ENCODE measurements around the gene CWC22.

- TF ChIP-seq, protein P1, sequence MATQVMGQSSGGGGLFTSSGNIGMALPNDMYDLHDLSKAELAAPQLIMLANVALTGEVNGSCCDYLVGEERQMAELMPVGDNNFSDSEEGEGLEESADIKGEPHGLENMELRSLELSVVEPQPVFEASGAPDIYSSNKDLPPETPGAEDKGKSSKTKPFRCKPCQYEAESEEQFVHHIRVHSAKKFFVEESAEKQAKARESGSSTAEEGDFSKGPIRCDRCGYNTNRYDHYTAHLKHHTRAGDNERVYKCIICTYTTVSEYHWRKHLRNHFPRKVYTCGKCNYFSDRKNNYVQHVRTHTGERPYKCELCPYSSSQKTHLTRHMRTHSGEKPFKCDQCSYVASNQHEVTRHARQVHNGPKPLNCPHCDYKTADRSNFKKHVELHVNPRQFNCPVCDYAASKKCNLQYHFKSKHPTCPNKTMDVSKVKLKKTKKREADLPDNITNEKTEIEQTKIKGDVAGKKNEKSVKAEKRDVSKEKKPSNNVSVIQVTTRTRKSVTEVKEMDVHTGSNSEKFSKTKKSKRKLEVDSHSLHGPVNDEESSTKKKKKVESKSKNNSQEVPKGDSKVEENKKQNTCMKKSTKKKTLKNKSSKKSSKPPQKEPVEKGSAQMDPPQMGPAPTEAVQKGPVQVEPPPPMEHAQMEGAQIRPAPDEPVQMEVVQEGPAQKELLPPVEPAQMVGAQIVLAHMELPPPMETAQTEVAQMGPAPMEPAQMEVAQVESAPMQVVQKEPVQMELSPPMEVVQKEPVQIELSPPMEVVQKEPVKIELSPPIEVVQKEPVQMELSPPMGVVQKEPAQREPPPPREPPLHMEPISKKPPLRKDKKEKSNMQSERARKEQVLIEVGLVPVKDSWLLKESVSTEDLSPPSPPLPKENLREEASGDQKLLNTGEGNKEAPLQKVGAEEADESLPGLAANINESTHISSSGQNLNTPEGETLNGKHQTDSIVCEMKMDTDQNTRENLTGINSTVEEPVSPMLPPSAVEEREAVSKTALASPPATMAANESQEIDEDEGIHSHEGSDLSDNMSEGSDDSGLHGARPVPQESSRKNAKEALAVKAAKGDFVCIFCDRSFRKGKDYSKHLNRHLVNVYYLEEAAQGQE (IDR thresholded peaks at IDR 0.05; ENCODE audit: insufficient replicate concordance, low read depth), result no peak
- TF ChIP-seq, protein P2, sequence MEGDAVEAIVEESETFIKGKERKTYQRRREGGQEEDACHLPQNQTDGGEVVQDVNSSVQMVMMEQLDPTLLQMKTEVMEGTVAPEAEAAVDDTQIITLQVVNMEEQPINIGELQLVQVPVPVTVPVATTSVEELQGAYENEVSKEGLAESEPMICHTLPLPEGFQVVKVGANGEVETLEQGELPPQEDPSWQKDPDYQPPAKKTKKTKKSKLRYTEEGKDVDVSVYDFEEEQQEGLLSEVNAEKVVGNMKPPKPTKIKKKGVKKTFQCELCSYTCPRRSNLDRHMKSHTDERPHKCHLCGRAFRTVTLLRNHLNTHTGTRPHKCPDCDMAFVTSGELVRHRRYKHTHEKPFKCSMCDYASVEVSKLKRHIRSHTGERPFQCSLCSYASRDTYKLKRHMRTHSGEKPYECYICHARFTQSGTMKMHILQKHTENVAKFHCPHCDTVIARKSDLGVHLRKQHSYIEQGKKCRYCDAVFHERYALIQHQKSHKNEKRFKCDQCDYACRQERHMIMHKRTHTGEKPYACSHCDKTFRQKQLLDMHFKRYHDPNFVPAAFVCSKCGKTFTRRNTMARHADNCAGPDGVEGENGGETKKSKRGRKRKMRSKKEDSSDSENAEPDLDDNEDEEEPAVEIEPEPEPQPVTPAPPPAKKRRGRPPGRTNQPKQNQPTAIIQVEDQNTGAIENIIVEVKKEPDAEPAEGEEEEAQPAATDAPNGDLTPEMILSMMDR (IDR thresholded peaks at IDR 0.05; ENCODE audit: insufficient read depth, low read length), result no peak
- TF ChIP-seq POLR2AphosphoS5 (IDR thresholded peaks at IDR 0.05; ENCODE audit: low read depth), result no peak
- no peak for TF ChIP-seq GABPA (IDR thresholded peaks at IDR 0.05; ENCODE audit: low read depth)
- TF ChIP-seq SPI1 (IDR thresholded peaks at IDR 0.05; ENCODE audit: borderline replicate concordance, low read depth), result no peak
Observed at GRCh38 chr2:179954026-179954425, 53.1 kb downstream of the CWC22 start.
